Measurements from ENCODE around the gene MAOA.

MAOA gene

DNA sequence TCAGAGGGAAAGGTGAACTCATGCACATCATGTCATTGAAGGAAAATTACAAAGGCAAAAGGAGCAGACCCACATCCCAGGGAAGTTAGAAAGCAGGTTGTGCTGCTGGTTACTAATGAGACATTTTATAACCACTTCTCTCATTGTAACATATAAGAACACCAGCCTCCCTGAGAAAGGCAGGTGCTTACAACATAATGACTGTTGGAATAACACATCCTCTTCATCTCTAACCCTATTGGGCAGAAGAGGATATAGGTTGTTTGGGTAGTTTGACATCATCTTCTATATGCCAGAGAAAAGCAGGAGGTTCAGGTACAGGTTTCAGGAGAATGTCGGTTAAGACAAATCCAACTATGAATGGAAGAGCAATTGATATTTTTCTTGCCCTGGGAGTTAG lies 77.6 kb downstream of the MAOA start:
- Histone ChIP-seq H3K27me3 (ENCODE audit: insufficient read depth, low read length) (no peaks in the 10 kb centered on the region), H3K79me2 (ENCODE audit: control insufficient read depth, insufficient read depth, low read length, unreplicated experiment) (no peaks in the 10 kb centered on the region), H2AFZ (ENCODE audit: low read length, unreplicated experiment) (no peak overlapping the region), H3K4me1 (ENCODE audit: control insufficient read depth, insufficient read depth, low read length, unreplicated experiment) (no peaks in the 10 kb centered on the region), H3K36me3 (ENCODE audit: insufficient read depth, low read length) (peaks cover 3% of the 10 kb centered on the region; the same call in 1 of the 2 replicates), H3K27ac (ENCODE audit: low read depth, low read length) (no peak overlapping the region), H3K4me3 (ENCODE audit: low read depth, low read length) (no peak overlapping the region)

DNA sequence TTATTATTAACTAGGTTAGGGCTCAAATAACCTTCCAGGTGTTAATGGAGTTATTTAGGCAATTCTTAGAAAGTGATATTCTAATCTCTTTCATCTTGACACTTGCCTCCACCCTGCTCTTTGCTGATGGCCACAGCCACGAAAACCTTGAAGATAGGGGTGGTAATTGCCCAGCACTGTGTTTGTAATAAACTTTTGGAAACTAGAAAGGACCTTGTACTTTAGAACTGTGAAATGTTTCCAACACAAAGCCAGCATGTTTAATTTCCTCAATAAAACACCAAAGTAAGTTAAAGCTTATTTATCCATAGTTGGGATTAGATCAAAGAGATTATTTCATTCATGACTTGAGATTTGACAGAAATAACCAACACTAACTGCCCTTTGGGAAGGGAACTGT lies 78.3 kb downstream of the MAOA start:
- Histone ChIP-seq H3K4me3 (ENCODE audit: low read depth, low read length) (no peak overlapping the region), H3K4me1 (ENCODE audit: control insufficient read depth, insufficient read depth, low read length, unreplicated experiment) (no peaks in the 10 kb centered on the region), H2AFZ (ENCODE audit: low read length, unreplicated experiment) (no peak overlapping the region), H3K36me3 (ENCODE audit: insufficient read depth, low read length) (peaks cover 3% of the 10 kb centered on the region; the same call in 1 of the 2 replicates), H3K27ac (ENCODE audit: low read depth, low read length) (no peak overlapping the region), H3K79me2 (ENCODE audit: control insufficient read depth, insufficient read depth, low read length, unreplicated experiment) (no peaks in the 10 kb centered on the region), H3K27me3 (ENCODE audit: insufficient read depth, low read length) (no peaks in the 10 kb centered on the region)

DNA sequence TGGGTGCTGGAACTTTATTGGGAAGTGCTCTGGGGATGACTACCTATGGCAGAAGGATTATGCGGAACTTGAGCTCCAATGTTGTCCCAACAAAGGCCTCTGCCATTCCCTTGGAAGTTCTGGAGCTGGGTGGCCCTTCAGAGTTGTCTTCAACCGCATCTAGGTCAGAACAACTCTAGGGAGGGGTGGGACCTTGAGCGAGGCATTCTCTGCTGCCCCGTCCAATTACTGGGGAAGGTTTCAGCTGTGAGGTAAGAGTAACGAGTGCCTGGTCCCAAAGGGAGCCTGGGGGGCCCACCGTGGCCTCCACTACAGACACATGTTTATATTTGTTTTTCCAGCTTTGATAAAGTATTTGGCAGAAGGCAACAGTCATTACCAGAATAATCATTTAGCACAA lies 79.4 kb downstream of the MAOA start:
- H3K36me3 ChIP-seq (ENCODE audit: insufficient read depth, low read length): peaks cover 3% of the 10 kb centered on the region; the same call in 1 of the 2 replicates
- H3K4me3 ChIP-seq (ENCODE audit: low read depth, low read length): no peak overlapping the region

DNA sequence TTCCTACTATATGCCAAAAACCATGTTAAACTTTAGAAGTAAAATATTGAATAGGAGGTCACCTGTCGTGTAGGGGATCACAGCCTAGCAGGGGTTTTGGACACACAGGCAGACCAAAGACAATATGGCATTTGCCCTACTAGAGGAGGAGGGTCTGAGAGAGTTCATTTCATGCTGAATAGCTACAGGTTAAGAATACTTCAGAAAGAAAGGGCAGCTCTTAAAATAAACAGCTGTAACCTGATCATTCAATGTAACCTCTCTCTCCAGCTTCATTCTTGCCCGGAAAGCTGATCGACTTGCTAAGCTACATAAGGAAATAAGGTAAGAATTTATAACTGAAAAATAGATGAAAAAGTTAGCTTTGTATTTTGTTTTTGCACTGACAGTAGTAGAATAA lies 79.9 kb downstream of the MAOA start:
- H3K79me2 ChIP-seq (ENCODE audit: control insufficient read depth, insufficient read depth, low read length, unreplicated experiment): no peaks in the 10 kb centered on the region
- H3K27me3 ChIP-seq (ENCODE audit: insufficient read depth, low read length): no peaks in the 10 kb centered on the region
- H2AFZ ChIP-seq (ENCODE audit: low read length, unreplicated experiment): no peak overlapping the region
- peaks cover 3% of the 10 kb centered on the region; the same call in 1 of the 2 replicates for H3K36me3 ChIP-seq (ENCODE audit: insufficient read depth, low read length)
- no peak overlapping the region for H3K27ac ChIP-seq (ENCODE audit: low read depth, low read length)
- no peaks in the 10 kb centered on the region for H3K4me1 ChIP-seq (ENCODE audit: control insufficient read depth, insufficient read depth, low read length, unreplicated experiment)
- H3K4me3 ChIP-seq (ENCODE audit: low read depth, low read length): no peak overlapping the region

More for the DNA sequence above, 79.4 kb downstream of the MAOA start:
- H3K27me3 ChIP-seq (ENCODE audit: insufficient read depth, low read length): no peaks in the 10 kb centered on the region
- no peaks in the 10 kb centered on the region for H3K4me1 ChIP-seq (ENCODE audit: control insufficient read depth, insufficient read depth, low read length, unreplicated experiment)
- H2AFZ ChIP-seq (ENCODE audit: low read length, unreplicated experiment): no peak overlapping the region
- no peak overlapping the region for H3K27ac ChIP-seq (ENCODE audit: low read depth, low read length)
- H3K79me2 ChIP-seq (ENCODE audit: control insufficient read depth, insufficient read depth, low read length, unreplicated experiment): no peaks in the 10 kb centered on the region

DNA sequence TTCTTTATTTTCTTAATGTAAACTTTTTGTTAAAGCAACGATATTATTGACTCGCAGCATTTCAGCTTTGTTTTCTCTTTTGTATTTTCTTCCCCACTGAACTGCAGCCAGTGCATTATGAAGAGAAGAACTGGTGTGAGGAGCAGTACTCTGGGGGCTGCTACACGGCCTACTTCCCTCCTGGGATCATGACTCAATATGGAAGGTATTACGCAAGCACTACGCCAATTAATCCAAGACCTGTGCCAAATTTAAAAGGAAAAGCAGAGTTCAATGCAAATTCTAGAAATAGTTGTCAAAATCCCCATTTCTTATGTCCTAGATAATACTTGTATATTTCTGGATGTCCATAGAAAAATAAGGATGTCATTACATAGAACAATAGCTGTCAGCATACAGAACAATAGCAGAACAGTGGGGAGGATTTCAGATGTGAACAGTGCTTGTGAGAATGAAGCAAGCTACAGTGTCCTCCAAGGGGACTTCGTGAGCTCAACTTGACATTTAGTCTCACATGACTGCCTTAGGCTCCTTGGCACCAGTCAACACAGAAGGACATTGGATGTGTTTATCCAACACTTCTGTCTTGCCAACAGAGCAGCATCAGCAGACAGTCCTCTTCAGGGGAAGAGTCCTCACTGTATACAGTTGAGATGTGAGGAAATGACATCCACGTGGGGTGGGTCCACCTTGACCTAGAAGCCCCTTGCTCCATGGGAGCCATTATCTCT lies 85.9 kb downstream of the MAOA start:
- peak overlapping the region; percentile 63 for H3K27ac ChIP-seq (ENCODE audit: low read depth, low read length)
- no peak overlapping the region for H2AFZ ChIP-seq (ENCODE audit: low read length, unreplicated experiment)
- peaks cover 10% of the 10 kb centered on the region; the same call in 1 of the 2 replicates for H3K36me3 ChIP-seq (ENCODE audit: insufficient read depth, low read length)
- H3K4me3 ChIP-seq (ENCODE audit: low read depth, low read length): no peak overlapping the region
- H3K27me3 ChIP-seq (ENCODE audit: insufficient read depth, low read length): no peaks in the 10 kb centered on the region
- peaks cover 18% of the 10 kb centered on the region for H3K4me1 ChIP-seq (ENCODE audit: control insufficient read depth, insufficient read depth, low read length, unreplicated experiment)
- no peaks in the 10 kb centered on the region for H3K79me2 ChIP-seq (ENCODE audit: control insufficient read depth, insufficient read depth, low read length, unreplicated experiment)

DNA sequence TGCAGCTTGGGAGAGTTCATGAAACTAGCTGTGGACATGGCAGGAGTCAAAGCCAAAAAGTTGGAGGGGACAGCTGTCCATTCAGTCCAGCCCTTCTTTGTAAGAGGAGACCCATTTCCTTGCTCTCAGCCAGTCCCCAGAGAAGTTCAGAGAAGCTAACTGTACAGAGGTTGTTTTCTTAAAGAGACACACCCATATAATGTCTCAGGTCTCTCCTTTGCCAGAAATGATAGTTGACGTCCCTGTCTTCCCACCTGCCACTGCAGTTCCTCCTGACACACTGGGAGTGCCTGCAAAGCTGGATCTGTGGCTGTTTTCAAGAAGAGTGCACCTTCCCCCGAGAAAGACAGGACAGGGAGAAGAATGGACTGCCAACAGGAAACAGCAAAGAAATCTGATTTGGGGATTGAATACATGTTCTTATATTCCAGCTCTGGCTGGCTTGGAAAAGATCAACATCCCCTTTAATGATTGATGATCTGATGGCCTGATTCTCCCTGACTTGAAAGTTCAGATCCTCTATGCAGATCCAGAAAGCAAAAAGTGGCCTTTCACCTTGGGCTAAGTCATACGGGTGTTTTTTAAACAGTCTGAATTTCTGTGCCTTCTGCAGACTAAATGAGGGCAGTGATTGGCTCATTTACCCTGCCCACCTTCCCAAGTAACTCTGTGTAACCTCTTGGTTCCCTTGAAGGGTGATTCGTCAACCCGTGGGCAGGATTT lies 87.2 kb downstream of the MAOA start:
- H3K79me2 ChIP-seq (ENCODE audit: control insufficient read depth, insufficient read depth, low read length, unreplicated experiment): no peaks in the 10 kb centered on the region
- H3K4me1 ChIP-seq (ENCODE audit: control insufficient read depth, insufficient read depth, low read length, unreplicated experiment): peaks cover 18% of the 10 kb centered on the region
- H3K27me3 ChIP-seq (ENCODE audit: insufficient read depth, low read length): no peaks in the 10 kb centered on the region
- H2AFZ ChIP-seq (ENCODE audit: low read length, unreplicated experiment): no peak overlapping the region
- H3K4me3 ChIP-seq (ENCODE audit: low read depth, low read length): no peak overlapping the region
- H3K27ac ChIP-seq (ENCODE audit: low read depth, low read length): no peak overlapping the region
- H3K36me3 ChIP-seq (ENCODE audit: insufficient read depth, low read length): peaks cover 10% of the 10 kb centered on the region; the same call in 1 of the 2 replicates

DNA sequence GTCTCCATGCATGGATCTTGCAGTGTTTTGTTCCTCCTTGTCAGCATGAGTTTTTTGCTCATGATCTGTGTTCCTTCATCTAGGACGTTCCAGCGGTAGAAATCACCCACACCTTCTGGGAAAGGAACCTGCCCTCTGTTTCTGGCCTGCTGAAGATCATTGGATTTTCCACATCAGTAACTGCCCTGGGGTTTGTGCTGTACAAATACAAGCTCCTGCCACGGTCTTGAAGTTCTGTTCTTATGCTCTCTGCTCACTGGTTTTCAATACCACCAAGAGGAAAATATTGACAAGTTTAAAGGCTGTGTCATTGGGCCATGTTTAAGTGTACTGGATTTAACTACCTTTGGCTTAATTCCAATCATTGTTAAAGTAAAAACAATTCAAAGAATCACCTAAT lies 88.2 kb downstream of the MAOA start:
- Histone ChIP-seq H3K79me2 (ENCODE audit: control insufficient read depth, insufficient read depth, low read length, unreplicated experiment) (no peaks in the 10 kb centered on the region), H3K27me3 (ENCODE audit: insufficient read depth, low read length) (no peaks in the 10 kb centered on the region), H3K27ac (ENCODE audit: low read depth, low read length) (no peak overlapping the region), H3K4me1 (ENCODE audit: control insufficient read depth, insufficient read depth, low read length, unreplicated experiment) (peaks cover 18% of the 10 kb centered on the region), H2AFZ (ENCODE audit: low read length, unreplicated experiment) (no peak overlapping the region), H3K4me3 (ENCODE audit: low read depth, low read length) (no peak overlapping the region), H3K36me3 (ENCODE audit: insufficient read depth, low read length) (peaks cover 10% of the 10 kb centered on the region; the same call in 1 of the 2 replicates)

GRCh38 chrX:43745938-43746721 lies 90.0 kb downstream of the MAOA start:
- H3K4me3 ChIP-seq (ENCODE audit: low read depth, low read length): no peak overlapping the region
- peaks cover 10% of the 10 kb centered on the region; the same call in 1 of the 2 replicates for H3K36me3 ChIP-seq (ENCODE audit: insufficient read depth, low read length)
- peaks cover 22% of the 10 kb centered on the region for H3K4me1 ChIP-seq (ENCODE audit: control insufficient read depth, insufficient read depth, low read length, unreplicated experiment)
- no peak overlapping the region for H3K27ac ChIP-seq (ENCODE audit: low read depth, low read length)
- no peaks in the 10 kb centered on the region for H3K79me2 ChIP-seq (ENCODE audit: control insufficient read depth, insufficient read depth, low read length, unreplicated experiment)
- no peak overlapping the region for H2AFZ ChIP-seq (ENCODE audit: low read length, unreplicated experiment)
- H3K27me3 ChIP-seq (ENCODE audit: insufficient read depth, low read length): no peaks in the 10 kb centered on the region

DNA sequence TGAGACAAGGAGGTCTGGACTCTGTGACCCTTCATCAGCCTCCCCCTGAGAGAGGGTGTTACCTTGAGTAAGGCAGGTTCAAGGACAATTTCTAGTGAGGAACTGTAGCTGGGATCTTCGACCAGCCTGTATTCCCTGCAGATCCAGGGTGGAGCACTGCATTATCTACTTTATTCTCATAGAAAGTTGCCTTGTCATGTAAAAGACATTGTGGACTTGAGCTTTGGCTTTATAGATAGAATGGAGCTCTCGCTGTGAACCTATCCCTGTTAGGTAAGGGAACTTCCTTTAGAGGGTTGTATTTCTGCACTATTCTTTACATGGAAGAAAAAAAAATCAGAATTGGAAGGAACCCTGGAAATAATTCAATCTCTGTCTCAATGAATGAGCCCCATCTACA lies 91.4 kb downstream of the MAOA start:
- Histone ChIP-seq H3K27ac (ENCODE audit: low read depth, low read length) (no peak overlapping the region), H2AFZ (ENCODE audit: low read length, unreplicated experiment) (no peak overlapping the region), H3K4me1 (ENCODE audit: control insufficient read depth, insufficient read depth, low read length, unreplicated experiment) (peaks cover 10% of the 10 kb centered on the region), H3K4me3 (ENCODE audit: low read depth, low read length) (no peak overlapping the region), H3K27me3 (ENCODE audit: insufficient read depth, low read length) (no peaks in the 10 kb centered on the region), H3K79me2 (ENCODE audit: control insufficient read depth, insufficient read depth, low read length, unreplicated experiment) (no peaks in the 10 kb centered on the region), H3K36me3 (ENCODE audit: insufficient read depth, low read length) (peaks cover 9% of the 10 kb centered on the region; the same call in 1 of the 2 replicates)

- H3K27ac ChIP-seq (ENCODE audit: low read depth, low read length): no peak overlapping the region
- H3K79me2 ChIP-seq (ENCODE audit: control insufficient read depth, insufficient read depth, low read length, unreplicated experiment): no peaks in the 10 kb centered on the region
- H3K27me3 ChIP-seq (ENCODE audit: insufficient read depth, low read length): no peaks in the 10 kb centered on the region
- no peak overlapping the region for H3K4me3 ChIP-seq (ENCODE audit: low read depth, low read length)
- H3K36me3 ChIP-seq (ENCODE audit: insufficient read depth, low read length): no peaks in the 10 kb centered on the region
- H2AFZ ChIP-seq (ENCODE audit: low read length, unreplicated experiment): no peak overlapping the region
- H3K4me1 ChIP-seq (ENCODE audit: control insufficient read depth, insufficient read depth, low read length, unreplicated experiment): peaks cover 8% of the 10 kb centered on the region
Observed at GRCh38 chrX:43750248-43750676, 94.2 kb downstream of the MAOA start.
